Stimulated activated CD8-positive, alpha-beta memory T cell treated with anti-CD3 and anti-CD28 coated beads, Interleukin-4, amount 100 ng/mL, for 48 hours (primary cell): ENCODE results near the gene GLYR1.
"Not testable (repeated sequence)": the region's sequence is repeated elsewhere in the genome, so short reads cannot be mapped to it uniquely, and the experiment has no call there.

Source experiments
- DNase-seq: peaks from one replicate; pipeline ENCODE4 v3.0.0-alpha.2; 2020

GLYR1 gene

GRCh38 chr16:4846901-4847773 lies at the start of gene GLYR1, which contains the start of gene UBN1:
Gene GLYR1 (minus strand): TSS chr16:4847288. CDS start chr16:4847265, 23 bp downstream.
Gene UBN1 (plus strand): TSS chr16:4847481. CDS start chr16:4852918, 5,437 bp downstream.
- peak; percentile 100 for DNase-seq

DNA sequence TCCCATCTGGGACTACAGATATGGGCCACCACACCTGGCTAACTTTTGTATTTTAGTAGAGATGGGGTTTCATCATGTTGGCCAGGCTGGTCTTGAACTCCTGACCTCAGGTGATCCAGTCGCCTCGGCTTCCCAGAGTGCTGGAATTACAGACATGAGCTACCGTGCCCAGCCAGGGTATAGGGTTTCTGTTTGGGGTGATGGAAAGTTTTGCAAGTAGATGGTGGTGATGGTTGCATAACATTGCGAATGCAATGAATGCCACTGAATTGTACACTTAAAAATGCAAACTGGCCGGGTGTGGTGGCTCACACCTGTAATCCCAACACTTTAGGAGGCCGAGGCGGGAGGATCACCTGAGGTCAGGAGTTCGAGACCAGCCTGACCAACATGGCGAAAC lies 49.7 kb upstream of the GLYR1 start:
- DNase-seq: not testable (repeated sequence)

DNA sequence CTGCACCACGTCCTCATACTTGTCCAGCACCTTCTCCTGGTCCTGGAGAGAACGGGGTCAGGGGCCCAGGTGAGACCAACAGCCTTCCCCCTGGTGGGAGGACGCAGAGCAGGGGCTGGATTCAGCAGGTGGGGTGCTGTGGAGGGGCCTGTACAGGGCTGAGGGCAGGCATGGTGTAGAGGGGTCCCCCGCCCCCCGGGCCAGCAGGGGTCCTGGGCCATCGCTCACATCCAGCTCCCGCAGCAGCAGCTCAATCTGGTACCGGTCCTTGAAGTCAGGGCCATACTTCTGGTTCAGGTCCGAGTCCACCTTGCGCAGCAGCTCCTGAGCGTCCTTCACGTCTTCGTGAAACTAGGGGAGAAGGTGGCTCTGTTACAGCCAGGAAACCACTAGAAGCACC lies 48.3 kb upstream of the GLYR1 start:
- DNase-seq: no peak

- DNase-seq: no peak
Measured at GRCh38 chr16:4894276-4895150, 47.4 kb upstream of the GLYR1 start.

DNA sequence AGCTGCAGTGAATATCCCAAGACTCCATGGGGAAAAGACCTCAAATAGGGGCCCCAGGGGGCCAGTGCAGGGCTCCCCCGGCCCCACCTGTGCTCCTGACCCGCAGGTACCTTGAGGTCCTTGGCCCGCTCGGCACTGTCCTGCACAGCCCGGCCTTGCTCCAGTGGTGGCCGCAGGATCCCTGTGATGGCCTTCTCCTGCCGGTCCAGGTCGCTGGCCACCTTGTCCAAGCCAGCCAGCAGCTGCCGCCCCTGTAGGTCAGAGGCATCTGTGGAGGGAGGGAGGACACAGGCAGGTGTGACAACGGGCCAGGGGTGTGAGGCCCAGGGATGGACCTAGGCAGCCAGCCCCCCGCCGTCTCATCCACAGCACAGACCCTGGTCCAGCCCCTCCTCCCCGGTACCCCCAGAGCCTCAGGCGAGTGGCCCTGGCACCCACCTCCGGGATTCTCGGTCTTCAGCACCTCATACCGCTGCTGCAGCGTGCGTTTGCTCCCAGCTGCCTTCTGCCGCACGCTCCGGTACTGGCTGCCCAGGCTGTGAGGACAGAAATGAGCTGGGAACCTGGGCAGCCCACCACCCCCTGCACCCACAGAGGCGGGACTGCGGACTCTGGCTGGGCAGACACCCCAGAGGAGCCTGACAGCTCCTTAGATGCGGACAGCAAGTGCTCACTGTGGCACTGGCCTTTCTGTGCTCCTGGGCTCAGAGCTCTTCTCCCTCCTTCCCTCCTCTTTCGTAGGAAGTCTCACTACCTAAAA lies 46.2 kb upstream of the GLYR1 start:
- no peak for DNase-seq

DNA sequence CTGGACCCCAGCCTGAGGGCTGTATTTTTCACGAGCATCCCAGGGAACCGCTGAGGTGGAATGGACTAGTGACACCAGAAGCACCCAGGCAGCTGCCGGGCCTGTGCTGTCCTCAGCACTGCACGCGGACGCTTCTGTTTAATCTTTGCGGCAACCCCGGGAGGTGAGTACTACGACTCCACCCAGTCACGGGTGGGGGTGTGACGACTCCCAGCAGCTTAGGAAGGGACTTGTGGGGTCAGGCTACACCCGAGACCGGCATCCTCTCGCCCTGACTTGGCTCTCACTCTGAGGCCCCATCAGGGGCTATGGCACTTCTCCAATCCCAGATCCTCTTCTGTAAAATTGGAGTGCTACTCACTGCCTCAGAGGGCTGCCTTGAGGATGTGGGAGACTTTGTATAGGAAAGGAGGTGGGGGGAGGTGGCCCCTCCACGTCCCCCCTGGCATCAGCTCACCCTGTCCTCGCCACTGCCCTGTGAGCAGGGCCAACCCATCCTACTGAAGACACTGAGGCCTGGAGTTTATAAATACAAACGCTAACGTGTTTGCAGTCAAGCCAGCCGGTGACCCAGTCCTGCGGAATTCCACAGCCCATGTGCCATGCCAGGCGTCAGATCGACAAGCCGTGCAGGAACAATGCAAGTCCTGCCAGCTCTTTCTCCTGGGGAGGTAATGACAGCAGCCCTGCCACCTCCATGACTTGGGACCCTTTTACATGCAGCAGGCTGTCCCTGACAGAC lies 45.4 kb upstream of the GLYR1 start:
- DNase-seq: no peak

DNA sequence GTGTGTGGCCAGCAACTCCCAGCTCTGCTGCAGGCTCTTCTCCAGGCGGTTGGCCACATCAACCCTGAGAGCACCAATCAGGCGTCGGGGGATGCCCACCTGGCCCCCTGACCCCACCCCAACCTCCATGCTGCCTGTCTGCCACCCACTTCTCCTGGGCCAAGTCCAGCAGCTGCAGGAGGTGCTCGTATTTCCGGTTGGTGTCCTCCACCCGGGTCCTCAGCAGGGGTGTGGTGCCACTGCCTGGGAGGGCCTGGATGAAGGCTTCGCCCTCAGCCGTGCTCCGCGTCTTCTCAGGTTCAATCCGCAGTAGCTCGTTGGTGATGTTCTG lies 44.8 kb upstream of the GLYR1 start:
- no peak for DNase-seq

- DNase-seq: no peak
Measured at GRCh38 chr16:4891097-4891885, 44.2 kb upstream of the GLYR1 start.

DNA sequence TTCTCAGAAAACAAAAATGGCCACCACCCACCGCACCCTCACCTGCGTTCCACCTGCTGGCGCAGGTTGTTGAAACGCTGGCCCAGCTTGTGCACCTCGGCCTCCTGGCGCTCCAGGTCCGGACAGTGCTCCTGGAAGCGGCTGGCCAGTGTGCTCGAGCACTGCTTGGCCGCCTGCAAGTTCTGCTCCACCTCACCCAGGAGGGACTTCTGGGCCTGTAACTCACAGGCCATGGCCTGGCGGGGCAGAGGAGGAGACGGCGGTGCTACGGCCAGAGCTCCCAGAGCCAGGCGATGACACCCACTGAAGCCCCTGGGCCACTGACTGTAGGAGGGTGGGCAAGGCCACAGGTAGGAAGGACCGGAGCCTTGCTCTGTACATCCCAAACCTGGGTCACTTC lies 43.6 kb upstream of the GLYR1 start:
- no peak for DNase-seq

DNA sequence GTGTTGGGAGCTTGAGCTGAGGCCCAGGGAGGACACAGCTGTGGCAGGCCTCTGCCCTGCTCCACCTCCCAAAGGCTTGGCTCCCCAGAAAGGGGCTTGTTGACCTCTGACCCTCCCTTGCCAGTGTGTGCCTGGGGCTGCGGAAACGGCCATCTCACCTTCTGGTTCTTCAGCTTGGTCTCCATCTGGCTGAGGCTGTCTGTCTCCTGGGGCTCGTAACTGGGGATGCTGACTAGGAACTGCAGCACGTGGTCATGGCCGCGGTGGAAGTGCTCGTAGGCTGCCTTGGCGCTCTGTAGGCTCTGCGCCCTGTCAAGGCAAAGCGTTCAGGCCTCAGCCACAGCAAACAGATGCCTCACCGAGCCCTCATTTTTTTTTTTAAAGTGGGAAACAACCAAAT lies 42.9 kb upstream of the GLYR1 start:
- no peak for DNase-seq

DNA sequence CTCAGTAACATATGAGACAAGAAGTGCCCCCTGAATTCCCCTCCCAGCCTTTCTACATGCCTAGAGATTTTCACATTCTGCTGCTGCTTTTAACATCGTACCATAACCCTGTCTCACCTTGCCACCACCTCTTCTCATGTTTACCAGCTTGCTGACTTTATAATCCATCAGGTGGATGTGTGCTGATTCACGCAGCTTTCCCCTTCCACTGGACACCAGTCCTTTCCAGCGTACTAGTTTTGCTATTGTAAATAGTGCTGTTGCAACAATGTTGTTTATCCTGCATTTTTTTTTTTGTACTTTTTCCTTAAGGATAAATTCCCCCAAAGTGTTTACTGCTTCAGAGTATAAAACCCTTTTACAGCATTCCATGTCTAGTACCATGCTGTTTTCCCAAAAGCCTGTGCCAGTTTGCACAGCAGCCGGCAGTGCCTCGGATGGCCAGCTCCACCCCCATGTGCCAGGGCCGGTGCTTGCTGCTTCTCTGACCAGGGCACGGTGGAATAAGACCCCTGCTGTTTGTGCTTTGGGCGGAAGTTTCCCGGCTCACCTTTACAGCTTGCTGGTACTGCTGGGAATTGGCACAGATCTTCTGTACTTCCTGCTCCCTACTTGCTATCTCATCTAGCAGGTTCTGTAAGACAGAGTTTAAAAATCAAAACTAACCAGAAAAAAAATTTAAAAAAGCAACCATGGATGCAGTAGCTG lies 41.5 kb upstream of the GLYR1 start:
- DNase-seq: no peak

DNA sequence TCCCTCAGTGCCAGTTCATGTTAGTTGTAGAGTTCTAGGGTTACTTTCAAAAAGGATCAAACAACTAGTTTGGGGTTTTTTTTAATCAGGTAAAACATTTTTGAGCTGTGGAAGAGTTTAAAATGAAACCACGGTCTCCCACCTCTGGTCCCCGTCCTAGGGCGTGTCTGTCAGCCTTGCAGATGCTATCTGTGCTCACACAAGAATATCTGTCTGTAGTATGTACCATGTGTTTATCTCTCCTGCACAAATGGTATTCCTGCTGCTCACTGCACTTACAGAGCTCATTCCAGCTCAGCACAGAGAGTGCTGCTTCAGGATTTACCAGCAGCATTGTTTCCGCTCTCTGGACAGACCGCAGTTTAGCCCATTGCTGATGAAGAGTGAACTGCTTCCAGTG lies 39.1 kb upstream of the GLYR1 start:
- DNase-seq: no peak

- DNase-seq: no peak
Measured at GRCh38 chr16:4884972-4885874, 38.1 kb upstream of the GLYR1 start.

- DNase-seq: no peak
Measured at GRCh38 chr16:4884209-4884608, 37.1 kb upstream of the GLYR1 start.

- no peak for DNase-seq
Measured at GRCh38 chr16:4883501-4883900, 36.4 kb upstream of the GLYR1 start.

GRCh38 chr16:4882633-4883285 lies 35.7 kb upstream of the GLYR1 start:
- no peak for DNase-seq

DNA sequence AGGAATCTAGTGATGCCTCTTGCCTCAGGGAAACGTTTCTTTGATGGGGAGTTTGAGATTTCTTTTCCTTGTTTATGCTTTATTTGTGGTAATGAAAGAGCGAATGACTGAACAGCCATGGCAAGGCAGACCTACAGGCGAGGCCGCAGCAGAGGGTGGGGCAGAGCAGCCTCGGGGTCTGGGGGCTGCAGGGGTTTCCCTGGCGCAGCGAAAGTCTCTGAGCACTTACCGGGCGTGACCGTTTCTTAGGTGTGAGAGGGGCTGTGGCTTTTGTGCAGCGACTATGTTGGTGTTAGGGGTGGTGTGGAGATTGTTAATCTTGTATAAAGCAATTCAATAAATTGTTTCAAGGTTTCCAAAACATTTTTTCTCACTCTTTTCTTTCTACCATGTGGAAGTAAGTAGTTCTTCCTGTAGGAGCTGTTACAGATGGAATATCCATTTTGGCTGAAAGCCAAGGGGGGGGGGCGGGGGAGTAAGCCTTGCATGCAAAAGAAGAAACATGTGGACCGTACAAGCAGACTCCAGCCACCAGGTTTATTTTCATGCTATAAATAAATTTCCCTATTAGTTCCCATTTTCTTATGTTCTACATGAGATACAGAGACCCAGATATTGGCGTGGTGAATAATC lies 35.0 kb upstream of the GLYR1 start:
- no peak for DNase-seq

DNA sequence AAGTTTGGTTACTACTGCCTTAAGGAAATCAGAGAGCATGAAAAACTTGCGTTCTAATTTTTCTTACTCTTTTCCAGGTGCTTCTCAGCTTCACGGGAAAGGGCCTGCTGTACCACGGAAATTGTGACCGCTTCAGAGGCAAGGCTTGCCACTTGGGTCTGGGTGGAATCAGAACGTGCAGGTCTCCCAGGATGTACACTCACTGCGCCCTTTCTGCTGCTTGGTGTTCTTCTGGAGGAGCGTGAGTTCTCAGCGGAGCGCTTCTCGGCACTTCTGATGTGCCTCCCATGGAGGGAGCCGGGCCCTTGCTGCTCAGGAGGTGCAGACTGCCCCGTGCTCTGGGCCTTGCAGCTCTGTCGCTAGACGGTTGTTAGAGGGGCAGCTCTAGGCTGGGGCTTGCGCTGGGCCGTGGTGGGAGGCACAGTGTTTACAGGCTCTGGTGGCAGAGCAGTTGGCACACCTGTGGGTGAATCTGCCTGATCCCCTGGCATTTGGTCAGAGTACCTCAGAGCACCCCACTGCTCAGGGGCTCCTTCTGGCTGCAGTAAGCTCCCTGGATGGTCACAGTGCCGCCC lies 33.0 kb upstream of the GLYR1 start:
- no peak for DNase-seq
